PC-3 (cell line): Measurements from ENCODE around the gene HIPK1. TPM values are rescaled to one million over a fixed set of nuclear protein-coding genes. Genes with fewer than 3 reads are reported as not detected.

Experiments
- ATAC-seq: fragments of 200-7000 bp; cut with Tn5 transposase; 2 replicates; pipeline ENCODE4 v1.9.1; 2020; ENCODE audit warnings: mild to moderate bottlenecking, moderate library complexity
- BruUV-seq: library from RNA; stranded (reverse); fragments of 400-500 nt; replicated peaks from 2 replicates; lab custom pipeline; 2021; lab: Mats Ljungman, UMichigan
- CTCF ChIA-PET: fragments of 300-600 bp; sonication (Branson Sonifier 250); formaldehyde crosslinking; loops from one replicate; lab custom pipeline; 2022; ENCODE audit warnings: antibody characterized with exemption; lab: Charles Lee
- POLR2A ChIA-PET: fragments of 300-600 bp; sonication (Branson Sonifier 250); formaldehyde crosslinking; loops from one replicate; lab custom pipeline; 2022; ENCODE audit warnings: antibody characterized with exemption; ENCODE audit not compliant: unreplicated experiment; lab: Charles Lee
- DNase-seq: peaks from one replicate; pipeline ENCODE4 v3.0.0-alpha.2; 2015
- H2AFZ ChIP-seq: fragments of 300-600 bp; sonication (generic); 2 replicates; pipeline ENCODE4 v1.6.0; 2016; ENCODE audit warnings: antibody characterized with exemption, low read length
- H3F3A ChIP-seq: fragments of 300-600 bp; sonication (generic); one replicate; pipeline ENCODE4 v1.6.0; 2017; ENCODE audit warnings: antibody characterized with exemption, low read length, control low read depth, mild to moderate bottlenecking; ENCODE audit not compliant: unreplicated experiment
- H3K27ac ChIP-seq: fragments of 300-600 bp; sonication (generic); 2 replicates; pipeline ENCODE4 v1.5.1; 2016; ENCODE audit warnings: mild to moderate bottlenecking, low read length
- H3K27me3 ChIP-seq: fragments of 300-600 bp; sonication (generic); 2 replicates; pipeline ENCODE4 v1.6.1; 2016; ENCODE audit warnings: low read length, mixed read lengths
- H3K36me3 ChIP-seq: fragments of 300-600 bp; sonication (generic); 2 replicates; pipeline ENCODE4 v1.6.1; 2016; ENCODE audit warnings: low read depth, mixed run types, low read length, mixed read lengths
- H3K4me1 ChIP-seq: fragments of 300-600 bp; sonication (generic); 2 replicates; pipeline ENCODE4 v1.5.1; 2016; ENCODE audit warnings: low read length; ENCODE audit not compliant: insufficient read depth
- H3K4me2 ChIP-seq: fragments of 300-600 bp; sonication (generic); 2 replicates; pipeline ENCODE4 v1.6.0; 2016; ENCODE audit warnings: low read length
- H3K4me3 ChIP-seq: fragments of 300-600 bp; sonication (generic); 2 replicates; pipeline ENCODE4 v1.5.1; 2016; ENCODE audit warnings: mild to moderate bottlenecking, low read length, mixed read lengths
- H3K79me2 ChIP-seq: fragments of 300-600 bp; sonication (generic); 2 replicates; pipeline ENCODE4 v1.6.1; 2017; ENCODE audit warnings: low read length, mixed read lengths
- H3K9ac ChIP-seq: fragments of 300-600 bp; sonication (generic); 2 replicates; pipeline ENCODE4 v1.6.0; 2016; ENCODE audit warnings: mild to moderate bottlenecking, low read length
- H3K9me2 ChIP-seq: fragments of 300-600 bp; sonication (generic); replicated peaks from 2 replicates; pipeline ENCODE4 v1.6.1; 2016; ENCODE audit warnings: mixed run types, low read length, mixed read lengths
- H3K9me3 ChIP-seq: fragments of 300-600 bp; sonication (generic); 2 replicates; pipeline ENCODE4 v1.6.1; 2016; ENCODE audit warnings: low read length, mixed read lengths
- H4K20me1 ChIP-seq: fragments of 300-600 bp; sonication (generic); 2 replicates; pipeline ENCODE4 v1.6.1; 2016; ENCODE audit warnings: low read length, mixed read lengths
- EZH2 ChIP-seq: fragments of 300-600 bp; sonication (generic); IDR thresholded peaks from one replicate; pipeline ENCODE4 v1.6.1; 2017; ENCODE audit warnings: antibody characterized with exemption, mild to moderate bottlenecking, low read length; ENCODE audit not compliant: unreplicated experiment
- EZH2phosphoT487 ChIP-seq: fragments of 300-600 bp; sonication (generic); IDR thresholded peaks from 2 replicates; pipeline ENCODE4 v1.6.1; 2018; ENCODE audit warnings: mild to moderate bottlenecking, antibody characterized with exemption, low read length, borderline replicate concordance
- intact Hi-C: fragments of 100-400 bp; cut with micrococcal nuclease; formaldehyde crosslinking; loops from 2 replicates; pipeline ENCODE4 v1.9.0; 2023
- total RNA-seq: library from RNA; depleted of rRNA; stranded (reverse); fragments of >200 nt; gene quantifications from 2 replicates; pipeline ENCODE4 v1.2.3, GENCODE V29; 2014
- TF ChIP-seq, protein P1 (sequence below): fragments of 300-600 bp; sonication (generic); conservative IDR thresholded peaks from 2 replicates; pipeline ENCODE4 v1.5.1; 2017; ENCODE audit warnings: antibody characterized with exemption, low read depth, mild to moderate bottlenecking, low read length

Gene HIPK1
- total RNA-seq, 1 experiment from 2014 or later = 19.9 TPM

DNA sequence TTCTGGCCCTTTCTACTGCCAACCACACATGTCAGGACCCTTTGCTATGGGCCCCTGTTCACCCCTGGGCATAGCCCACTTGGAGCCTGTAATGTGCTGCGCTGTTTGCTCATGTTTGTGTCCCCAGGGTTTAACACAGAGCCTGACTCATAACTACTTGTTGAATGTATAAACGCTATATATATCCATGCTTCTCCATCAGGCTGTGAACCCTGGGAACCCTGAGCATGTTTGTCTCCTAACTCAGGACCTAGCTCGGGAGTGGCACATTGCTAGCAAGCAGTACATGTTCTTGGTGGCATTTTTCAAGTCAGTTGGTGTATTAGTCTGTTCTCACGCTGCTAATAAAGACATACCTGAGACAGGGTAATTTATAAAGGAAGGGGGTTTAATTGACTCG is 58.1 kb downstream of the HIPK1 start:
- intact Hi-C loops = no loop called here
- no peaks in the 10 kb centered on the region for H3K9me3 ChIP-seq
- H3K27ac ChIP-seq = no peak overlapping the region
- H4K20me1 ChIP-seq = no peaks in the 10 kb centered on the region
- H3K4me3 ChIP-seq = no peak overlapping the region
- no peaks in the 10 kb centered on the region for H3K9me2 ChIP-seq
- ATAC-seq (no peak), DNase-seq (no peak)
- POLR2A ChIA-PET = no interaction called here
- H3K27me3 ChIP-seq = no peaks in the 10 kb centered on the region
- H2AFZ ChIP-seq = no peak overlapping the region
- BruUV-seq = no TSS peak
- H3K4me1 ChIP-seq = no peaks in the 10 kb centered on the region
- CTCF ChIA-PET = no interaction called here
- H3K79me2 ChIP-seq = no peaks in the 10 kb centered on the region
- no peak overlapping the region for H3K9ac ChIP-seq
- no peaks in the 10 kb centered on the region for H3F3A ChIP-seq
- H3K36me3 ChIP-seq = no peaks in the 10 kb centered on the region
- H3K4me2 ChIP-seq = no peak overlapping the region
- TF ChIP-seq, protein P1, sequence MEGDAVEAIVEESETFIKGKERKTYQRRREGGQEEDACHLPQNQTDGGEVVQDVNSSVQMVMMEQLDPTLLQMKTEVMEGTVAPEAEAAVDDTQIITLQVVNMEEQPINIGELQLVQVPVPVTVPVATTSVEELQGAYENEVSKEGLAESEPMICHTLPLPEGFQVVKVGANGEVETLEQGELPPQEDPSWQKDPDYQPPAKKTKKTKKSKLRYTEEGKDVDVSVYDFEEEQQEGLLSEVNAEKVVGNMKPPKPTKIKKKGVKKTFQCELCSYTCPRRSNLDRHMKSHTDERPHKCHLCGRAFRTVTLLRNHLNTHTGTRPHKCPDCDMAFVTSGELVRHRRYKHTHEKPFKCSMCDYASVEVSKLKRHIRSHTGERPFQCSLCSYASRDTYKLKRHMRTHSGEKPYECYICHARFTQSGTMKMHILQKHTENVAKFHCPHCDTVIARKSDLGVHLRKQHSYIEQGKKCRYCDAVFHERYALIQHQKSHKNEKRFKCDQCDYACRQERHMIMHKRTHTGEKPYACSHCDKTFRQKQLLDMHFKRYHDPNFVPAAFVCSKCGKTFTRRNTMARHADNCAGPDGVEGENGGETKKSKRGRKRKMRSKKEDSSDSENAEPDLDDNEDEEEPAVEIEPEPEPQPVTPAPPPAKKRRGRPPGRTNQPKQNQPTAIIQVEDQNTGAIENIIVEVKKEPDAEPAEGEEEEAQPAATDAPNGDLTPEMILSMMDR = no peak
- TF ChIP-seq EZH2 (no peak), EZH2phosphoT487 (no peak)

GRCh38 chr1:113990530-113990929 is 61.4 kb downstream of the HIPK1 start:
- TF ChIP-seq, protein P1 = no peak
- no peak for TF ChIP-seq EZH2phosphoT487
- no peak for TF ChIP-seq EZH2
- no peak overlapping the region for H3K4me2 ChIP-seq
- H3K9me3 ChIP-seq = no peaks in the 10 kb centered on the region
- H3K27me3 ChIP-seq = no peaks in the 10 kb centered on the region
- H3K79me2 ChIP-seq = no peaks in the 10 kb centered on the region
- no peaks in the 10 kb centered on the region for H3K4me1 ChIP-seq
- H3K4me3 ChIP-seq = no peak overlapping the region
- POLR2A ChIA-PET = no interaction called here
- CTCF ChIA-PET = no interaction called here
- DNase-seq (no peak), ATAC-seq (no peak)
- H4K20me1 ChIP-seq = no peaks in the 10 kb centered on the region
- intact Hi-C loops = loop anchor here (5.0 kb wide), 1 partner anchor 42 kb away; no protein-coding TSS in a partner anchor
- no peaks in the 10 kb centered on the region for H3K9me2 ChIP-seq
- no peaks in the 10 kb centered on the region for H3F3A ChIP-seq
- H3K9ac ChIP-seq = no peak overlapping the region
- no peaks in the 10 kb centered on the region for H3K36me3 ChIP-seq
- no TSS peak for BruUV-seq
- no peak overlapping the region for H2AFZ ChIP-seq
- no peak overlapping the region for H3K27ac ChIP-seq

GRCh38 chr1:113990961-113991360 is 61.8 kb downstream of the HIPK1 start:
- no peaks in the 10 kb centered on the region for H3K36me3 ChIP-seq
- H3K79me2 ChIP-seq = no peaks in the 10 kb centered on the region
- H3K4me1 ChIP-seq = no peaks in the 10 kb centered on the region
- no peak overlapping the region for H3K4me2 ChIP-seq
- H3K27ac ChIP-seq = no peak overlapping the region
- CTCF ChIA-PET = no interaction called here
- POLR2A ChIA-PET = no interaction called here
- TF ChIP-seq EZH2 = no peak
- TF ChIP-seq EZH2phosphoT487 = no peak
- TF ChIP-seq, protein P1 = no peak
- BruUV-seq = no TSS peak
- H2AFZ ChIP-seq = no peak overlapping the region
- no peaks in the 10 kb centered on the region for H3K9me3 ChIP-seq
- no peaks in the 10 kb centered on the region for H3F3A ChIP-seq
- no peak for DNase-seq
- no peak overlapping the region for H3K9ac ChIP-seq
- no peaks in the 10 kb centered on the region for H4K20me1 ChIP-seq
- intact Hi-C loops = loop anchor here (5.0 kb wide), 1 partner anchor 41 kb away; no protein-coding TSS in a partner anchor
- no peak for ATAC-seq
- H3K27me3 ChIP-seq = no peaks in the 10 kb centered on the region
- no peaks in the 10 kb centered on the region for H3K9me2 ChIP-seq
- H3K4me3 ChIP-seq = no peak overlapping the region
